Chondrocyte (in vitro differentiated cells): ENCODE data around the gene ZDHHC24. TPM values are rescaled to one million over a fixed set of nuclear protein-coding genes. Genes with fewer than 3 reads are reported as not detected.

Source experiments
- DNase-seq: peaks from one replicate; pipeline ENCODE4 v3.0.0; 2021; ENCODE audit warnings: mixed read lengths, low spot score
- H3K27ac Mint-ChIP-seq: one replicate; pipeline ENCODE4 v1.8.0; 2021; ENCODE audit warnings: mild to moderate bottlenecking, moderate library complexity, mixed read lengths; ENCODE audit not compliant: unreplicated experiment
- H3K27me3 Mint-ChIP-seq: 2 replicates; pipeline ENCODE4 v1.8.0; 2021; ENCODE audit warnings: low read depth, mixed read lengths
- H3K36me3 Mint-ChIP-seq: 2 replicates; pipeline ENCODE4 v1.8.0; 2021; ENCODE audit warnings: low read depth, mixed read lengths
- H3K4me1 Mint-ChIP-seq: 2 replicates; pipeline ENCODE4 v1.8.0; 2021; ENCODE audit warnings: low read depth, mild to moderate bottlenecking, mixed read lengths
- H3K4me3 Mint-ChIP-seq: one replicate; pipeline ENCODE4 v1.8.0; 2021; ENCODE audit warnings: mild to moderate bottlenecking, moderate library complexity, mixed read lengths; ENCODE audit not compliant: unreplicated experiment
- H3K9me3 Mint-ChIP-seq: 2 replicates; pipeline ENCODE4 v1.8.0; 2021; ENCODE audit warnings: low read depth, mixed read lengths
- total RNA-seq: library from RNA; stranded (reverse); gene quantifications from 3 replicates; pipeline ENCODE4 v1.2.1, GENCODE V29; 2021
- TF ChIP-seq, protein P1 (sequence below): fragments of 200-600 bp; sonication (generic); IDR thresholded peaks from 2 replicates; pipeline ENCODE4 v1.5.0; 2021; ENCODE audit warnings: antibody characterized with exemption, mild to moderate bottlenecking, moderate library complexity

ZDHHC24 gene
- total RNA-seq, 1 donor from 2014 or later, result 13.8 TPM

DNA sequence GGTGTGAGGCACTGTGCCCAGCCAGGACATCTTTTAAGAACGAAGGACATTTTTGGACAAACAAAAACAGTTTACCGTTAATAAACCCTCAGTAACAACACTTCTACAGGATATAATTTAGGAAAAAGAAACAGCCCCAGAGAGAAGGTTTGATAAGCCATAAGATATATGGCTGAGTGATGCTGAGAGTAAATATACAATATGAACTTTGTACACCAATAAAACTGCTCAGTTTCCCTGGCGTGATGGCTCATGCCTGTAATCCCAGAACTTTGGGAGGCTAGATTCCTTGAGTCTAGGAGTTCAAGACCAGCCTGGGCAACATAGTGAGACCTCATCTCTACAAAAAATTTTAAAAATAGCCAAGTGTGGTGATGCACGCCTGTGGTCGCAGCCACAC is 47.3 kb downstream of the ZDHHC24 start:
- Mint-ChIP-seq H3K27me3 (no peaks in the 10 kb centered on the region), H3K4me1 (no peaks in the 10 kb centered on the region), H3K4me3 (no peak overlapping the region), H3K36me3 (peaks cover 17% of the 10 kb centered on the region), H3K9me3 (no peaks in the 10 kb centered on the region), H3K27ac (no peak overlapping the region)
- TF ChIP-seq, protein P1, sequence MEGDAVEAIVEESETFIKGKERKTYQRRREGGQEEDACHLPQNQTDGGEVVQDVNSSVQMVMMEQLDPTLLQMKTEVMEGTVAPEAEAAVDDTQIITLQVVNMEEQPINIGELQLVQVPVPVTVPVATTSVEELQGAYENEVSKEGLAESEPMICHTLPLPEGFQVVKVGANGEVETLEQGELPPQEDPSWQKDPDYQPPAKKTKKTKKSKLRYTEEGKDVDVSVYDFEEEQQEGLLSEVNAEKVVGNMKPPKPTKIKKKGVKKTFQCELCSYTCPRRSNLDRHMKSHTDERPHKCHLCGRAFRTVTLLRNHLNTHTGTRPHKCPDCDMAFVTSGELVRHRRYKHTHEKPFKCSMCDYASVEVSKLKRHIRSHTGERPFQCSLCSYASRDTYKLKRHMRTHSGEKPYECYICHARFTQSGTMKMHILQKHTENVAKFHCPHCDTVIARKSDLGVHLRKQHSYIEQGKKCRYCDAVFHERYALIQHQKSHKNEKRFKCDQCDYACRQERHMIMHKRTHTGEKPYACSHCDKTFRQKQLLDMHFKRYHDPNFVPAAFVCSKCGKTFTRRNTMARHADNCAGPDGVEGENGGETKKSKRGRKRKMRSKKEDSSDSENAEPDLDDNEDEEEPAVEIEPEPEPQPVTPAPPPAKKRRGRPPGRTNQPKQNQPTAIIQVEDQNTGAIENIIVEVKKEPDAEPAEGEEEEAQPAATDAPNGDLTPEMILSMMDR, result no peak
- DNase-seq, result no peak

DNA sequence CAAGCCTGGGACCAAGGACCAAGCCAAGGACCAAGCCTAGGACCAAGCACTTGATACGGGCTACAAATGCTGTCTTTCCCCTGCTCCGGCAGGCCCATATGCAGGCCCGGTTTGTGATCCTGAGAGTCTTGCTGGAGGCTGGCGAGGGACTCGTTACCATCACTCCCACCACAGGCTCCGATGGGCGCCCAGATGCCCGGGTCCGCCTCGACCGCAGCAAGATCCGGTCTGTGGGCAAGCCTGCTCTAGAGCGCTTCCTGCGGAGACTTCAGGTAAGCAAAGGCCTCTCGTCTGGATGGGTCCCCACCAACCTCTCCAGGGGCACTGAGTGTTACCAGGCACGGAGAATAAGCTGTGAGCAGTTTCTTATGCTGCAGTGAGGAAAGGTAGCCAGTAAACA is 48.6 kb downstream of the ZDHHC24 start:
- no peaks in the 10 kb centered on the region for H3K4me1 Mint-ChIP-seq
- no peak for DNase-seq
- peaks cover 21% of the 10 kb centered on the region for H3K36me3 Mint-ChIP-seq

DNA sequence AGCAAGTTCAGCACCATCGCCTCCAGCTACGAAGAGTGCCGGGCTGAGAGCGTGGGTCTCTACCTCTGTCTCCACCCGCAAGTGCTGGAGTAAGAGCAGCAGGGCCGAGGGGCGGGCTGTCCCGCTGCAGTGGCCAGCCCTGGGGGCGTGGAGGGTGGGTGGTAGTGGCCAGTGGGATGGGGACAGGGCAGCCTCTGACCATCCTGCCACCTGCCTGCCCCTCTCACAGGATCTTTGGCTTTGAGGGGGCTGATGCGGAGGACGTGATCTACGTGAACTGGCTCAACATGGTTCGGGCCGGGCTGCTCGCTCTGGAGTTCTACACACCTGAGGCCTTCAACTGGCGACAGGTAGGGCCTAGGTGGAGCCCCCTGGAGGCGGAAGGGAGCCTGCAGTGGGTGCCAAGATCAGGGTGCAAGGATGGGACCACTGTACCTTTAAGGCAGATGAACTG is 50.4 kb downstream of the ZDHHC24 start:
- Mint-ChIP-seq H3K27me3 (no peaks in the 10 kb centered on the region), H3K27ac (no peak overlapping the region), H3K4me1 (no peaks in the 10 kb centered on the region), H3K9me3 (no peaks in the 10 kb centered on the region), H3K36me3 (peaks cover 18% of the 10 kb centered on the region), H3K4me3 (no peak overlapping the region)
- TF ChIP-seq, protein P1, result no peak
- DNase-seq, result no peak

More for the DNA sequence above, 48.6 kb downstream of the ZDHHC24 start:
- no peak overlapping the region for H3K4me3 Mint-ChIP-seq
- H3K27me3 Mint-ChIP-seq, result no peaks in the 10 kb centered on the region
- TF ChIP-seq, protein P1, result no peak
- H3K9me3 Mint-ChIP-seq, result no peaks in the 10 kb centered on the region
- no peak overlapping the region for H3K27ac Mint-ChIP-seq

DNA sequence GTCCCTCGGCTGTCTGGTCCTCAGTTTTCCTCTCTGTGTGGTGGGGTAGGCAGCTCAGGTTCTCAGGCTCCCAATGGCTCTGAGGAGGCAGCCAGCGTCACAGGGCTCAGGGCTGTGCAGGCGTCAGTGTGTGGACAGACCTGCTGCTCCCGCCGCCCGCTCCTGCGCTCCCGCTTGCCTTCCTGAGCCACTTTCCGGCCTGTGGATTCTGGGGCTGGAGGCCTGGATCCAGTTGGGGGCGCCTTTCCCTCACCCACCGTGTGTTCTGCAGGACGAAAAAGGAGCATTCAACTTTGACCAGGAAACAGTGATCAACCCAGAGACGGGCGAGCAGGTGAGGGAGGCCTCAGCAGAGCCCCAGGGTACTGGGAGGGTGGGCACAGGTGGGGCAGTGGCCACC is 50.9 kb downstream of the ZDHHC24 start:
- H3K36me3 Mint-ChIP-seq, result peaks cover 19% of the 10 kb centered on the region
- H3K4me3 Mint-ChIP-seq, result no peak overlapping the region
- no peaks in the 10 kb centered on the region for H3K9me3 Mint-ChIP-seq
- H3K27ac Mint-ChIP-seq, result no peak overlapping the region
- DNase-seq, result no peak
- TF ChIP-seq, protein P1, result no peak
- H3K4me1 Mint-ChIP-seq, result no peaks in the 10 kb centered on the region
- no peaks in the 10 kb centered on the region for H3K27me3 Mint-ChIP-seq

DNA sequence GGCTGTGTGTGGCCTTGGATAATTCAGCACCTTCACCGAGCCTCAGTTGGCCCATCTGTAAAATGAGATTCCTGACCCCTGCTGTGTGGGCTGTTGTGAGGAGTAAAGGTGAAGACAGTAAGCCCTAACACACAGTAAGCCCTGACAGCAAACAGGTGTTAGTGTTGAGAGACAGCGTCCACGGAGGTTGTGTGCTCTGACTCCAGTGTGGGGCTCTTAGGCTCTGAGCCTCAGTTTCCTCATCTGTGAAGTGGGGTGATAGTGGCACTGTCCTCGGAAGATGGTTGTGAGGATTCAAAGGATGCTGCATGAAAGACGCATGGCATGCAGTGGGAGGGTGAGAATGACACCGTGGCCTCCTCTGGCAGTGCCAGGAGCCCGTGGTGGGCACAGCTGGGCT is 51.4 kb downstream of the ZDHHC24 start:
- H3K9me3 Mint-ChIP-seq, result no peaks in the 10 kb centered on the region
- H3K27ac Mint-ChIP-seq, result no peak overlapping the region
- TF ChIP-seq, protein P1, result no peak
- no peaks in the 10 kb centered on the region for H3K27me3 Mint-ChIP-seq
- no peak for DNase-seq
- peaks cover 19% of the 10 kb centered on the region for H3K36me3 Mint-ChIP-seq
- no peak overlapping the region for H3K4me3 Mint-ChIP-seq
- no peaks in the 10 kb centered on the region for H3K4me1 Mint-ChIP-seq
